Hepatocyte (in vitro differentiated cells): Measurements from ENCODE around the gene ENO4. TPM values are rescaled to one million over a fixed set of nuclear protein-coding genes. Genes with fewer than 3 reads are reported as not detected.

Experiments
- DNase-seq: peaks from one replicate; pipeline ENCODE4 v3.0.0-alpha.2; 2016; ENCODE audit warnings: low spot score
- H2AFZ ChIP-seq: fragments of 200-600 bp; sonication (generic); 2 replicates; pipeline ENCODE4 v1.6.0; 2016; ENCODE audit warnings: antibody characterized with exemption, mild to moderate bottlenecking
- H3K27ac ChIP-seq: fragments of 200-600 bp; sonication (generic); 2 replicates; pipeline ENCODE4 v1.5.1; 2016; ENCODE audit warnings: mild to moderate bottlenecking
- H3K27me3 ChIP-seq: fragments of 200-600 bp; sonication (generic); 2 replicates; pipeline ENCODE4 v1.6.1; 2016
- H3K36me3 ChIP-seq: fragments of 200-600 bp; sonication (generic); replicated peaks from 2 replicates; pipeline ENCODE4 v1.5.1; 2016; ENCODE audit warnings: low read depth; ENCODE audit not compliant: insufficient read depth
- H3K4me1 ChIP-seq: fragments of 200-600 bp; sonication (generic); 2 replicates; pipeline ENCODE4 v1.5.1; 2016; ENCODE audit warnings: mild to moderate bottlenecking, moderate library complexity; ENCODE audit not compliant: insufficient read depth
- H3K4me2 ChIP-seq: fragments of 200-600 bp; sonication (generic); 2 replicates; pipeline ENCODE4 v1.6.0; 2016
- H3K4me3 ChIP-seq: fragments of 200-600 bp; sonication (generic); 2 replicates; pipeline ENCODE4 v1.5.1; 2016; ENCODE audit warnings: mild to moderate bottlenecking
- H3K79me2 ChIP-seq: fragments of 200-600 bp; sonication (generic); 2 replicates; pipeline ENCODE4 v1.6.0; 2017; ENCODE audit warnings: mild to moderate bottlenecking
- H3K9me2 ChIP-seq: fragments of 200-600 bp; sonication (generic); replicated peaks from 2 replicates; pipeline ENCODE4 v1.6.0; 2017; ENCODE audit warnings: mild to moderate bottlenecking; ENCODE audit not compliant: insufficient read depth
- H3K9me3 ChIP-seq: fragments of 200-600 bp; sonication (generic); 2 replicates; pipeline ENCODE4 v1.5.1; 2016; ENCODE audit warnings: low read depth, mild to moderate bottlenecking
- H4K20me1 ChIP-seq: fragments of 200-600 bp; sonication (generic); 2 replicates; pipeline ENCODE4 v1.6.0; 2016; ENCODE audit warnings: mild to moderate bottlenecking; ENCODE audit not compliant: insufficient read depth, poor library complexity, severe bottlenecking
- CTCF ChIP-seq: fragments of 200-600 bp; sonication (generic); IDR thresholded peaks from 2 replicates; pipeline ENCODE4 v1.5.1; 2016; ENCODE audit warnings: antibody characterized with exemption, mild to moderate bottlenecking; ENCODE audit not compliant: poor library complexity
- EZH2 ChIP-seq: fragments of 200-600 bp; sonication (generic); IDR thresholded peaks from 2 replicates; pipeline ENCODE4 v1.6.1; 2016; ENCODE audit warnings: antibody characterized with exemption, mild to moderate bottlenecking, borderline replicate concordance
- EZH2phosphoT487 ChIP-seq: fragments of 200-600 bp; sonication (generic); IDR thresholded peaks from one replicate; pipeline ENCODE4 v1.6.1; 2018; ENCODE audit warnings: antibody characterized with exemption, mild to moderate bottlenecking, low read depth, moderate library complexity; ENCODE audit not compliant: unreplicated experiment, severe bottlenecking
- WGBS: methylation state at CpG from one replicate; pipeline ENCODE4 v1.1.6; 2016; ENCODE audit warnings: low lambda C conversion rate; ENCODE audit errors: missing lambda C conversion rate; 5-methylcytosine and 5-hydroxymethylcytosine counted together
- polyA plus RNA-seq: library from polyadenylated mRNA; unstranded; fragments of >200 nt; fragmentation: Nextera tagmentation; extraction: Ambion mirVana; gene quantifications from 2 replicates; pipeline ENCODE4 v1.2.1, GENCODE V29; 2016
- total RNA-seq: library from RNA; depleted of rRNA; stranded (reverse); fragments of >200 nt; gene quantifications from 2 replicates; pipeline ENCODE4 v1.2.3, GENCODE V29; 2014

The ENO4 gene
- total and polyA plus RNA-seq, 2 experiments from 2014 or later, result 0.24 to 0.43 TPM

- WGBS, result 42% methylated on average over 11 of the region's 11 CpGs
- DNase-seq, result peak; percentile 47
- no peaks in the 10 kb centered on the region for H3K9me3 ChIP-seq
Measured at GRCh38 chr10:116892907-116893685, 43.8 kb downstream of the ENO4 start.

GRCh38 chr10:116893686-116894037, 44.4 kb downstream of the ENO4 start:
- Histone ChIP-seq H3K4me1 (peaks cover 17% of the 10 kb centered on the region), H3K27ac (no peak overlapping the region), H3K9me3 (no peaks in the 10 kb centered on the region), H3K79me2 (no peaks in the 10 kb centered on the region), H3K36me3 (no peaks in the 10 kb centered on the region), H4K20me1 (no peaks in the 10 kb centered on the region), H2AFZ (no peak overlapping the region), H3K9me2 (no peaks in the 10 kb centered on the region), H3K27me3 (no peaks in the 10 kb centered on the region), H3K4me3 (no peak overlapping the region), H3K4me2 (peak overlapping the region; percentile 69)
- TF ChIP-seq EZH2phosphoT487, result no peak
- no peak for TF ChIP-seq EZH2
- no peak for TF ChIP-seq CTCF
- no peak for DNase-seq

More at GRCh38 chr10:116892907-116893685, 43.8 kb downstream of the ENO4 start:
- Histone ChIP-seq H3K4me3 (no peak overlapping the region), H3K4me2 (peak overlapping the region; percentile 69), H4K20me1 (no peaks in the 10 kb centered on the region), H3K79me2 (no peaks in the 10 kb centered on the region), H3K27ac (peak overlapping the region; percentile 28), H3K9me2 (no peaks in the 10 kb centered on the region), H3K4me1 (peaks cover 17% of the 10 kb centered on the region), H2AFZ (no peak overlapping the region), H3K27me3 (no peaks in the 10 kb centered on the region), H3K36me3 (no peaks in the 10 kb centered on the region)
- TF ChIP-seq EZH2phosphoT487 (no peak), EZH2 (no peak), CTCF (no peak)

GRCh38 chr10:116899626-116900025, 50.3 kb downstream of the ENO4 start:
- Histone ChIP-seq H3K79me2 (no peaks in the 10 kb centered on the region), H4K20me1 (no peaks in the 10 kb centered on the region), H3K4me3 (no peak overlapping the region), H3K36me3 (no peaks in the 10 kb centered on the region), H3K4me2 (no peak overlapping the region), H2AFZ (no peak overlapping the region), H3K9me3 (no peaks in the 10 kb centered on the region), H3K4me1 (no peaks in the 10 kb centered on the region), H3K27ac (no peak overlapping the region), H3K9me2 (no peaks in the 10 kb centered on the region), H3K27me3 (no peaks in the 10 kb centered on the region)
- no peak for TF ChIP-seq EZH2phosphoT487
- TF ChIP-seq CTCF, result no peak
- no peak for TF ChIP-seq EZH2
- DNase-seq, result no peak
- WGBS, result 88% methylated on average over 4 of the region's 4 CpGs
